DMS 273 (cell line): ENCODE data around the gene SLCO3A1.
A peak's percentile ranks its signal among the peaks of the same experiment; 100 is the strongest.
"Not testable (repeated sequence)": the region's sequence is repeated elsewhere in the genome, so short reads cannot be mapped to it uniquely, and the experiment has no call there.

Experiments used
- DNase-seq: peaks from one replicate; lab custom pipeline; 2025; ENCODE audit not compliant: unreplicated experiment; lab: John Stamatoyannopoulos, UW

The SLCO3A1 gene

GRCh38 chr15:92189166-92189565 lies 335.7 kb downstream of the SLCO3A1 start:
- no peak for DNase-seq

- DNase-seq: no peak
These were observed 341.7 kb downstream of the SLCO3A1 start for GRCh38 chr15:92195241-92195640.

- no peak for DNase-seq
These were observed 342.8 kb downstream of the SLCO3A1 start for GRCh38 chr15:92196342-92196741.

- DNase-seq: no peak
These were observed 344.2 kb downstream of the SLCO3A1 start for GRCh38 chr15:92197746-92198145.

- DNase-seq: no peak
These were observed 347.4 kb downstream of the SLCO3A1 start for GRCh38 chr15:92200891-92201290.

GRCh38 chr15:92205255-92205739 lies 351.8 kb downstream of the SLCO3A1 start:
- DNase-seq: peak; percentile 13

- DNase-seq: not testable (repeated sequence)
These were observed 354.1 kb downstream of the SLCO3A1 start for GRCh38 chr15:92207601-92208000.
